ENCODE data around the gene ST3GAL3.

DNA sequence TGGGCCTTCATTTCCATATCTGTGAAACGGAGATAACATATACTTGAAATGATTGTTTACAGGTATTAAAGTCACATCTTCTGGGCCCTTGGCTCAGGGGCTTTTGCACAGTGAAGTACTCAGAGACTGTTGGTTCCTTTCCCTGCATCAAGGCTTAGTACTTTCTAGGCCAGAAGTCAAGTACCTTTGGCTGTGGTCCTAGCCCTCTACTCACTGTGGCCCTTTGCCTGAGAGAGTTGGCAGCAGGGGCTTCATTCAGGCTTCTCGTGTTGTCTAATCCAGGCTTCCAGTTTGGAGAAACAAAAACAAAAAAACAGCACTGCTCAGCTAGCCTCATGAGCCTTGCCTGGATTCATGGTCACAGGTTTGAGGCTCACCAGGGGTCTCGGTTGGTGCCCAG, 254.4 kb downstream of the ST3GAL3 start:
- TF ChIP-seq, protein P1, sequence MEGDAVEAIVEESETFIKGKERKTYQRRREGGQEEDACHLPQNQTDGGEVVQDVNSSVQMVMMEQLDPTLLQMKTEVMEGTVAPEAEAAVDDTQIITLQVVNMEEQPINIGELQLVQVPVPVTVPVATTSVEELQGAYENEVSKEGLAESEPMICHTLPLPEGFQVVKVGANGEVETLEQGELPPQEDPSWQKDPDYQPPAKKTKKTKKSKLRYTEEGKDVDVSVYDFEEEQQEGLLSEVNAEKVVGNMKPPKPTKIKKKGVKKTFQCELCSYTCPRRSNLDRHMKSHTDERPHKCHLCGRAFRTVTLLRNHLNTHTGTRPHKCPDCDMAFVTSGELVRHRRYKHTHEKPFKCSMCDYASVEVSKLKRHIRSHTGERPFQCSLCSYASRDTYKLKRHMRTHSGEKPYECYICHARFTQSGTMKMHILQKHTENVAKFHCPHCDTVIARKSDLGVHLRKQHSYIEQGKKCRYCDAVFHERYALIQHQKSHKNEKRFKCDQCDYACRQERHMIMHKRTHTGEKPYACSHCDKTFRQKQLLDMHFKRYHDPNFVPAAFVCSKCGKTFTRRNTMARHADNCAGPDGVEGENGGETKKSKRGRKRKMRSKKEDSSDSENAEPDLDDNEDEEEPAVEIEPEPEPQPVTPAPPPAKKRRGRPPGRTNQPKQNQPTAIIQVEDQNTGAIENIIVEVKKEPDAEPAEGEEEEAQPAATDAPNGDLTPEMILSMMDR (IDR thresholded peaks at IDR 0.05) = no peak
- TF ChIP-seq POLR2A (IDR thresholded peaks at IDR 0.05) (no peak), POLR2AphosphoS5 (IDR thresholded peaks at IDR 0.05) (no peak)
